Caco-2 (cell line): ENCODE data around the gene DIP2B. TPM values are rescaled to one million over a fixed set of nuclear protein-coding genes. Genes with fewer than 3 reads are reported as not detected.

Experiments
- BruUV-seq: library from RNA; stranded (reverse); fragments of 400-500 nt; replicated peaks from 2 replicates; lab custom pipeline; 2021; lab: Mats Ljungman, UMichigan
- CTCF ChIA-PET: fragments of 300-600 bp; sonication (Branson Sonifier 250); formaldehyde crosslinking; loops from one replicate; lab custom pipeline; 2022; ENCODE audit warnings: antibody characterized with exemption; lab: Charles Lee
- POLR2A ChIA-PET: fragments of 300-600 bp; sonication (Branson Sonifier 250); formaldehyde crosslinking; loops from one replicate; lab custom pipeline; 2022; ENCODE audit warnings: antibody characterized with exemption; lab: Charles Lee
- DNase-seq, 2 experiments: peaks; one replicate each; pipeline versions ENCODE4 v3.0.0 to v3.0.0-alpha.2; 2020 to 2022
- H3K27me3 ChIP-seq: replicated peaks from 2 replicates; pipeline ENCODE4 v1.6.0; 2011; ENCODE audit warnings: low read length; ENCODE audit not compliant: control insufficient read depth, insufficient read depth
- H3K36me3 ChIP-seq: 2 replicates; pipeline ENCODE4 v1.5.1; 2011; ENCODE audit warnings: low read length; ENCODE audit not compliant: control insufficient read depth, insufficient read depth
- H3K4me1 ChIP-seq: fragments of 250-450 bp; sonication (Bioruptor Pico); 2 replicates; pipeline ENCODE4 v1.5.1; 2020; ENCODE audit warnings: mild to moderate bottlenecking
- H3K4me3 ChIP-seq: 2 replicates; pipeline ENCODE4 v1.5.1; 2011; ENCODE audit warnings: low read depth, mild to moderate bottlenecking, control low read depth, low read length
- H3K9me3 ChIP-seq: fragments of 250-450 bp; sonication (Bioruptor Pico); 2 replicates; pipeline ENCODE4 v1.5.1; 2020; ENCODE audit warnings: mild to moderate bottlenecking, moderate library complexity
- H3K27ac Mint-ChIP-seq: one replicate; pipeline ENCODE4 v1.8.0; 2022; ENCODE audit warnings: mixed read lengths; ENCODE audit not compliant: unreplicated experiment
- H3K27me3 Mint-ChIP-seq: one replicate; pipeline ENCODE4 v1.8.0; 2022; ENCODE audit warnings: mixed read lengths; ENCODE audit not compliant: insufficient read depth, unreplicated experiment
- H3K36me3 Mint-ChIP-seq: one replicate; pipeline ENCODE4 v1.8.0; 2022; ENCODE audit warnings: mild to moderate bottlenecking, mixed read lengths; ENCODE audit not compliant: insufficient read depth, unreplicated experiment
- H3K4me1 Mint-ChIP-seq: one replicate; pipeline ENCODE4 v1.8.0; 2022; ENCODE audit warnings: low read depth, mixed read lengths; ENCODE audit not compliant: unreplicated experiment
- H3K4me3 Mint-ChIP-seq: one replicate; pipeline ENCODE4 v1.8.0; 2022; ENCODE audit warnings: mild to moderate bottlenecking, moderate library complexity, mixed read lengths; ENCODE audit not compliant: unreplicated experiment
- H3K9me3 Mint-ChIP-seq: one replicate; pipeline ENCODE4 v1.8.0; 2022; ENCODE audit warnings: mixed read lengths; ENCODE audit not compliant: unreplicated experiment
- CTCF ChIP-seq, 2 experiments: fragments of 200-600 bp in 1 of 2; IDR thresholded peaks; 1 replicate in 1 of 2; 2 replicates in 1 of 2; pipeline versions ENCODE4 v1.5.1 to v1.8.0; 2011 to 2022; ENCODE audit warnings: antibody characterized with exemption in 1 of 2, control low read depth in 1 of 2, inconsistent platforms in 1 of 2, low read depth in 1 of 2, low read length in 1 of 2, mild to moderate bottlenecking in 1 of 2, moderate library complexity in 1 of 2; ENCODE audit not compliant: insufficient read depth in 1 of 2, severe bottlenecking in 1 of 2, unreplicated experiment in 1 of 2
- intact Hi-C: fragments of 100-400 bp; cut with micrococcal nuclease; formaldehyde crosslinking; loops from one replicate; pipeline ENCODE4 v1.10.0; 2022; ENCODE audit not compliant: unreplicated experiment
- total RNA-seq: library from RNA; stranded (reverse); gene quantifications from 2 replicates; pipeline ENCODE4 v1.2.3, GENCODE V29; 2022

Gene DIP2B
- total RNA-seq, 1 experiment from 2014 or later = 32.7 TPM

GRCh38 chr12:50776749-50777728 is 272.3 kb downstream of the DIP2B start:
- Histone ChIP-seq H3K9me3 (no peaks in the 10 kb centered on the region), H3K36me3 (no peaks in the 10 kb centered on the region; the same call in 1 of the 2 replicates), H3K27me3 (no peaks in the 10 kb centered on the region), H3K4me1 (0 out of 2 replicates have a peak, but pooled peaks cover 3% of the 10 kb centered on the region), H3K4me3 (no peak overlapping the region)
- no peak for TF ChIP-seq CTCF (IDR thresholded peaks at IDR 0.05; ENCODE audit: insufficient read depth in 1 of 2, low read depth in 1 of 2, low read length in 1 of 2, severe bottlenecking in 1 of 2, unreplicated experiment in 1 of 2)
- ChIA-PET POLR2A (no interaction called here), CTCF (interaction anchor here (0.7 kb wide), 1 partner anchor 1069 kb away, joined by 3 read pairs; no protein-coding TSS in a partner anchor)
- intact Hi-C loops = no loop called here
- Mint-ChIP-seq H3K27ac (no peak overlapping the region), H3K9me3 (peaks cover 10% of the 10 kb centered on the region), H3K36me3 (peaks cover 29% of the 10 kb centered on the region), H3K27me3 (no peaks in the 10 kb centered on the region), H3K4me3 (no peak overlapping the region), H3K4me1 (peaks cover 12% of the 10 kb centered on the region)
- no peak for DNase-seq
- no TSS peak for BruUV-seq

GRCh38 chr12:50778663-50779590 is 274.1 kb downstream of the DIP2B start:
- H3K9me3 Mint-ChIP-seq = no peaks in the 10 kb centered on the region
- peaks cover 10% of the 10 kb centered on the region for H3K36me3 Mint-ChIP-seq
- H3K9me3 ChIP-seq = no peaks in the 10 kb centered on the region
- H3K36me3 ChIP-seq = no peaks in the 10 kb centered on the region; the same call in 1 of the 2 replicates
- no peak for TF ChIP-seq CTCF (IDR thresholded peaks at IDR 0.05; ENCODE audit: insufficient read depth in 1 of 2, low read depth in 1 of 2, low read length in 1 of 2, severe bottlenecking in 1 of 2, unreplicated experiment in 1 of 2)
- DNase-seq = no peak
- intact Hi-C loops = no loop called here
- H3K27ac Mint-ChIP-seq = peak overlapping the region; percentile 26
- peaks cover 12% of the 10 kb centered on the region for H3K4me1 Mint-ChIP-seq
- H3K27me3 Mint-ChIP-seq = no peaks in the 10 kb centered on the region
- no TSS peak for BruUV-seq
- H3K4me3 Mint-ChIP-seq = no peak overlapping the region
- H3K27me3 ChIP-seq = no peaks in the 10 kb centered on the region
- ChIA-PET POLR2A (interaction anchor here (1.0 kb wide), 1 partner anchor 15 kb away, joined by 3 read pairs; the partner anchor contains the start of gene ATF1), CTCF (interaction anchor here (2.7 kb wide), 1 partner anchor 14 kb away, joined by 13 read pairs; the partner anchor contains the start of gene ATF1)
- no peak overlapping the region for H3K4me3 ChIP-seq
- H3K4me1 ChIP-seq = 0 out of 2 replicates have a peak, but pooled peaks cover 3% of the 10 kb centered on the region
